B cell (primary cell): ENCODE data around the gene MAGI2.

Source experiments
- CTCF ChIP-seq: fragments of 200-600 bp; IDR thresholded peaks from one replicate; pipeline ENCODE4 v1.8.0; 2022; ENCODE audit warnings: antibody characterized with exemption, mild to moderate bottlenecking
- EZH2 ChIP-seq: IDR thresholded peaks from 2 replicates; pipeline ENCODE4 v1.6.1; 2012; ENCODE audit warnings: borderline replicate concordance, low read depth, mild to moderate bottlenecking, moderate library complexity, low read length; ENCODE audit not compliant: insufficient read depth, poor library complexity, severe bottlenecking

DNA sequence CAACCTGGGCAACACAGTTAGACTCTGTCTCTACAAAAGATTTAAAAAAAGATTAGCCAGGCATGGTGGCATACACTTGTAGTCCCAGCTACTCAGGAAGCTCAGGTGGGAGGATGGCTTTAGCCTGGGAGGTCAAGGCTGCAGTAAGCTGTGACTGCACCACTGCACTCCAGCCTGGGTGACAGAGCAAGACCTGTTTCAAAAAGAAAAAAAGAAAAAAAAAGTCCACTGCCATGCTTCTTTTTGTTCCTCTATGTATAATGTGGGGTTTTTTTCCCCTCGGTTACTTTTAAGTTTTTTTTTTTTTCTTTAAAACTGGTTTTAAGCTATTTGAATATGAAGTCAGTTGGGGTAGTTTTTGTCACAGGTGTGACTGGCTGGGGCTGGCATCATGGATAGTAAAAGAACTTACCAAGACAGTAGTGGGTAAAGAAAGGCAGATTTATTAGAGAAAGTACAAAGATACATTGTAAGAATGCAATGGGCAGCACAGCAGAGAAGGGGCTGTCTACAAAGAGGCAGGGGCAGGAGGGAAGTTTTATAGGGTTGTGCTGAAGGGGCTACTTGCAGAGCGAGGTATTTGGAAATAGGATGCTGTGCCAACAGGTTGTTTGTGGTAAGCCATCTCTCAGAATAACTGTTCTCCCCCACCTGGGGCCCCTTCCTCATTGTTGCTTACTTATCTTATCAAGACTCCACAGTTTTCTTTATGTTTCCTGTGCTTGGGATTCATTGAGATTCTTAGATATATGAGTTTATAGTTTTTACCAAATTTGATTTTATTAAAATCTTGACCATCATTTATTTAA, 1477.6 kb downstream of the MAGI2 start:
- TF ChIP-seq CTCF (no peak), EZH2 (no peak)
